ENCODE data around the gene RAB40B.

GRCh38 chr17:82605939-82606600 lies 92.4 kb downstream of the RAB40B start:
- TF ChIP-seq REST (IDR thresholded peaks at IDR 0.05; ENCODE audit: insufficient read depth in 1 of 2, low read depth in 2 of 2, low read length in 2 of 2) (no peak), POLR2AphosphoS5 (IDR thresholded peaks at IDR 0.05; ENCODE audit: low read depth, low read length) (no peak), SIN3A (IDR thresholded peaks at IDR 0.05; ENCODE audit: borderline replicate concordance, insufficient read depth, low read length) (no peak), TAF1 (IDR thresholded peaks at IDR 0.05; ENCODE audit: borderline replicate concordance, insufficient read depth, low read length) (no peak), FOXP2 (optimal IDR thresholded peaks at IDR 0.05; ENCODE audit: borderline replicate concordance, extremely low read depth, extremely low read length, insufficient read depth) (no peak)
